ENCODE measurements around the gene ARAF.
A peak's percentile ranks its signal among the peaks of the same experiment; 100 is the strongest.

Gene ARAF

DNA sequence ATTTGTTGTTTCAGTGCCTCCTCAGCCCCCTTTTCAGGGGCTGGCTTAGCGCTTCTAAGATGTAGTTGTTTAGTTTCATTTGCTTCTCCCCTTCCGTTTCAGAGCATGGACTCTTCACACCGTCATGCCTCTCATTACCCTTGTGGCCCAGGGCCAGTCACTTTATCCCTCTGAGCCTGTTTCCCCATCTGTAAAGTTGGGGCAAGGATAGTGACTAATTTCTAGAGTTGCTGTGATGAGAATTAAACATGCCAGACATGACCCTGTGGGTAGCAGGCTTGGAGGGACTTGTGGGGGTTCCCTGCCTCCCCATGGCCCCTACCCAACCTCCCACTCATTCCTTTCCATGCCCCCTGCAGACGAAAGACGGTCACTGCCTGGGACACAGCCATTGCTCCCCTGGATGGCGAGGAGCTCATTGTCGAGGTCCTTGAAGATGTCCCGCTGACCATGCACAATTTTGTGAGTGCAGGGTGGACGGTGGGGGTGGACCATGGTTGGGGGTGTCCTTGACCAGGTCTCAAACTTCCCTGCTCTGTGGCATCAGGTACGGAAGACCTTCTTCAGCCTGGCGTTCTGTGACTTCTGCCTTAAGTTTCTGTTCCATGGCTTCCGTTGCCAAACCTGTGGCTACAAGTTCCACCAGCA is 3.6 kb downstream of the ARAF start:
- DNase-seq = no peak

GRCh38 chrX:47566841-47567240 is 5.8 kb downstream of the ARAF start:
- no peak for DNase-seq

GRCh38 chrX:47568656-47569295 is 7.8 kb downstream of the ARAF start:
- DNase-seq = peak; percentile 17

- DNase-seq = no peak
These were observed 9.8 kb downstream of the ARAF start for GRCh38 chrX:47570794-47571193.

- DNase-seq = no peak
These were observed 10.2 kb downstream of the ARAF start for GRCh38 chrX:47571215-47571614.

DNA sequence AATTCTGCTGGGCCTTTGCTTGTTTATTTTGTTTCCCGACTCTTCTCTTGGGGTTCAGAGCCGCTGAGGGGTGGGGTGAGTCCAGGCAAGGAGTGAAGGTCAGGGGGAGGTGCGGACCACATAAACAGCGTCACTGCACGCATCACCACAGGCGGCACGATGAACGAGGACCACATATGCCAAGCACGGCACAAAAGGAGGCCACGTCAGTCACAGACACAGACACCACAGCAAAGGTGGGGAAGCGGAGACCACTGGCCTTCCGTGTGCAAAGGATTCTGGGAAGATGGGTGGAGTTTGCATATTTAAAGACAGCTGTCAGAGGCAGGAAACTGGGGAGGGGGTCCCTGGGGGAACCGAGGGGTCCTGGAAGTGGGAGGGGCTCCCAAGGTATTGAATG is 10.9 kb downstream of the ARAF start:
- DNase-seq = no peak

GRCh38 chrX:47572773-47573340 is 11.9 kb downstream of the ARAF start:
- no peak for DNase-seq

- DNase-seq = no peak
These were observed 12.5 kb downstream of the ARAF start for GRCh38 chrX:47573341-47574075.

DNA sequence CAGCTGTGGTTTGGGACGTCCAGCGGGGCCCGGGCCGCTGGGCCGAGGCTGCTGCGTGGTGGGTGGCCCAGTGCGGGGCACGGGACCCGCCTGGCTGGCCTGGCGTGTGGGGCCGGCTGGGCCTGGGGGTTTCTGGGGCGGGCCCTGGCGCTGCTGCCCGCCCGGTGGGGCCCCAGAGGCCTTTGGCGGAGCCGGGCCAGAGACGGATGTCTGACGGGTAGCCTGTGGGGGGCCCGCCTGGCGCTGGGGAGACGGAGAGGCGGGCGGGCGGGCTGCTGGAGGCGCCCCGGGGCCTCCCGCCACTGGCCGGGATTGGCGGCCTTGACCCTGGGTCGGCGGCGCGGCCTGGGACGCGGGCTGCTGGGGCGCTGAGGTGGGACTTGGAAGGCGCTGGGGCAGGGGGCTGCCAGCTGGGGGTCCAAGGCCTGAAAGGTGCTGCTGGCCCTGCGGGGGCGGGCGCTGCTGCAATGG is 13.1 kb downstream of the ARAF start:
- no peak for DNase-seq

GRCh38 chrX:47574547-47575301 is 13.7 kb downstream of the ARAF start:
- DNase-seq = no peak

GRCh38 chrX:47576021-47576898 is 15.3 kb downstream of the ARAF start:
- no peak for DNase-seq

GRCh38 chrX:47577424-47577823 is 16.4 kb downstream of the ARAF start:
- DNase-seq = no peak

DNA sequence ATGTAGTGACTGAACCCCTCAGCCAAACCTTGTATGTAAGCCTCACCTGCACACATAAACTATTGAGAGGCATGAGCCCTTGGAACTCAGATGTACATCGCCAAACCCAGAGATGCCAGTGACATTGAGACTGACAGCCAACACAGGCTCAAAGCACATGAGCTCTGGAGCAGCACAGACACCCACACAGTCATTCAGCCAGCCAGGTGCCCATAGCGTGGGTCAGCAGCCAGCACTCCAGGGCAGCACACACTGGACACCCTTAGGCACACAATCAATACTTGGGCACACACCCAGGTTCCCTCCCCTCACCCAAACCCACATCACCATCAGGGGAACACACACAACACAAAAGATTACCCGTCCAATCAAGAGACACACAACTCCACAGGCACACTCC is 16.9 kb downstream of the ARAF start:
- no peak for DNase-seq

GRCh38 chrX:47578692-47579091 is 17.7 kb downstream of the ARAF start:
- no peak for DNase-seq

DNA sequence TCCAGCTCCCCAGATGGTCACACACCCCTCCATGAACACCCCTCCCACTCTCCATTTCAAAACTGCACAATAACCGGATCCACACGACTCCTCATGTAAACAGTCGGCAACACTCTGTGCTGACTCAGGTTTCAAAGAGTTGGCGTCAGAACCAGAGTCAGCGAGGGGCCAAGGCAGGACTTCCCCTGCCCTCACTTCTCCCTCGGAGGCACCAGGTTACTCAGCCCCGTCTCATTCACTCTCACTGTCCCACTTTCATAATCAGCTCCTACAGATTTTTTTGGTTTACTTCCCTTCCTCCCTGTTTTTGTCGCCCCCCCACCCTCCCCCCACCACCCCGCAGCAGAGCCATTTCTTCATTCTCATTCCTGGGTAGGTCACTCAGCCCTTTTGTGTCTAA is 18.5 kb downstream of the ARAF start:
- DNase-seq = no peak

- DNase-seq = peak; percentile 61
These were observed 21.0 kb downstream of the ARAF start, which contains the start of gene TIMP1 for GRCh38 chrX:47581731-47582647. Gene TIMP1 (plus strand): TSS chrX:47582436. CDS start chrX:47583416, 980 bp downstream.

GRCh38 chrX:47583240-47583861 is 22.3 kb downstream of the ARAF start:
- DNase-seq = no peak

- DNase-seq = no peak
These were observed 23.7 kb downstream of the ARAF start for GRCh38 chrX:47584714-47585113.

- no peak for DNase-seq
These were observed 24.3 kb downstream of the ARAF start for GRCh38 chrX:47585273-47585672.

All from effector CD4-positive, alpha-beta T cell (primary cell).